K562 (cell line): ENCODE measurements around the gene NCF2. TPM values are rescaled to one million over a fixed set of nuclear protein-coding genes. Genes with fewer than 3 reads are reported as not detected.

Experiments used
- CEBPZ ChIP-seq: fragments of 150-350 bp; IDR thresholded peaks from 2 replicates; pipeline ENCODE4 v1.6.1; 2014; ENCODE audit warnings: low read depth, mild to moderate bottlenecking, low read length, borderline replicate concordance
- FIP1L1 ChIP-seq: fragments of 200-400 bp; formaldehyde crosslinking; IDR thresholded peaks from 2 replicates; pipeline ENCODE4 v1.6.1; 2018; ENCODE audit warnings: mild to moderate bottlenecking, low read depth, low read length; ENCODE audit not compliant: poor library complexity, severe bottlenecking
- SREBF1 ChIP-seq: fragments of 150-350 bp; IDR thresholded peaks from 2 replicates; pipeline ENCODE4 v1.6.1; 2014; ENCODE audit warnings: antibody characterized with exemption, low read depth, low read length, borderline replicate concordance
- polyA plus RNA-seq, 8 experiments: library from polyadenylated mRNA; depleted of rRNA in 4 of 8; stranded (reverse) in 5 of 8; unstranded in 3 of 8; fragments of >200 nt; fragmentation: Nextera tagmentation in 2 of 8; fragmentation: Illumina TruSeq in 1 of 8; extraction: Ambion mirVana in 2 of 8; extraction: Trizol in 1 of 8; gene quantifications; 2 replicates each; pipeline versions ENCODE4 v1.2.1 to v1.2.3, GENCODE V29; 2011 to 2014; ENCODE audit warnings: inconsistent platforms in 1 of 8, missing spikeins in 1 of 8
- total RNA-seq, 7 experiments: library from RNA; depleted of rRNA in 6 of 7; stranded (reverse); fragments of >200 nt in 6 of 7; fragmentation: Illumina TruSeq in 2 of 7; extraction: Trizol in 2 of 7; gene quantifications; 2 replicates each; pipeline versions ENCODE4 v1.2.1 to v1.2.3, GENCODE V29; 2011 to 2021; ENCODE audit warnings: low replicate concordance in 1 of 7
- TF ChIP-seq, protein P1 (sequence below), 2 experiments: fragments of 450-650 bp; formaldehyde crosslinking in 1 of 2; IDR thresholded peaks; 2 replicates each; pipeline versions ENCODE4 v1.4.0 to v1.6.1; 2014 to 2020; ENCODE audit warnings: mild to moderate bottlenecking in 2 of 2, borderline replicate concordance in 1 of 2, low read depth in 1 of 2
- TF ChIP-seq, protein P2 (sequence below): fragments of 450-650 bp; formaldehyde crosslinking; IDR thresholded peaks from 2 replicates; pipeline ENCODE4 v1.4.0; 2020; ENCODE audit warnings: mild to moderate bottlenecking, moderate library complexity

NCF2 gene
- total and polyA plus RNA-seq, 9 of the 15 experiments (the other 6 are each of a cell fraction or from before 2014, with no cell fraction given) = 0.07 to 0.54 (median 0.16) TPM; not detected in 3

GRCh38 chr1:183622884-183623785, 32.9 kb upstream of the NCF2 start (continued):
- no peak for TF ChIP-seq CEBPZ
- TF ChIP-seq SREBF1 = no peak
- TF ChIP-seq, protein P1, sequence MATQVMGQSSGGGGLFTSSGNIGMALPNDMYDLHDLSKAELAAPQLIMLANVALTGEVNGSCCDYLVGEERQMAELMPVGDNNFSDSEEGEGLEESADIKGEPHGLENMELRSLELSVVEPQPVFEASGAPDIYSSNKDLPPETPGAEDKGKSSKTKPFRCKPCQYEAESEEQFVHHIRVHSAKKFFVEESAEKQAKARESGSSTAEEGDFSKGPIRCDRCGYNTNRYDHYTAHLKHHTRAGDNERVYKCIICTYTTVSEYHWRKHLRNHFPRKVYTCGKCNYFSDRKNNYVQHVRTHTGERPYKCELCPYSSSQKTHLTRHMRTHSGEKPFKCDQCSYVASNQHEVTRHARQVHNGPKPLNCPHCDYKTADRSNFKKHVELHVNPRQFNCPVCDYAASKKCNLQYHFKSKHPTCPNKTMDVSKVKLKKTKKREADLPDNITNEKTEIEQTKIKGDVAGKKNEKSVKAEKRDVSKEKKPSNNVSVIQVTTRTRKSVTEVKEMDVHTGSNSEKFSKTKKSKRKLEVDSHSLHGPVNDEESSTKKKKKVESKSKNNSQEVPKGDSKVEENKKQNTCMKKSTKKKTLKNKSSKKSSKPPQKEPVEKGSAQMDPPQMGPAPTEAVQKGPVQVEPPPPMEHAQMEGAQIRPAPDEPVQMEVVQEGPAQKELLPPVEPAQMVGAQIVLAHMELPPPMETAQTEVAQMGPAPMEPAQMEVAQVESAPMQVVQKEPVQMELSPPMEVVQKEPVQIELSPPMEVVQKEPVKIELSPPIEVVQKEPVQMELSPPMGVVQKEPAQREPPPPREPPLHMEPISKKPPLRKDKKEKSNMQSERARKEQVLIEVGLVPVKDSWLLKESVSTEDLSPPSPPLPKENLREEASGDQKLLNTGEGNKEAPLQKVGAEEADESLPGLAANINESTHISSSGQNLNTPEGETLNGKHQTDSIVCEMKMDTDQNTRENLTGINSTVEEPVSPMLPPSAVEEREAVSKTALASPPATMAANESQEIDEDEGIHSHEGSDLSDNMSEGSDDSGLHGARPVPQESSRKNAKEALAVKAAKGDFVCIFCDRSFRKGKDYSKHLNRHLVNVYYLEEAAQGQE (IDR thresholded peaks at IDR 0.05; ENCODE audit: borderline replicate concordance) = peak; percentile 82
- TF ChIP-seq, protein P1 (CRISPR knock-in tag; IDR thresholded peaks at IDR 0.05; ENCODE audit: low read depth) = no peak
- TF ChIP-seq, protein P2, sequence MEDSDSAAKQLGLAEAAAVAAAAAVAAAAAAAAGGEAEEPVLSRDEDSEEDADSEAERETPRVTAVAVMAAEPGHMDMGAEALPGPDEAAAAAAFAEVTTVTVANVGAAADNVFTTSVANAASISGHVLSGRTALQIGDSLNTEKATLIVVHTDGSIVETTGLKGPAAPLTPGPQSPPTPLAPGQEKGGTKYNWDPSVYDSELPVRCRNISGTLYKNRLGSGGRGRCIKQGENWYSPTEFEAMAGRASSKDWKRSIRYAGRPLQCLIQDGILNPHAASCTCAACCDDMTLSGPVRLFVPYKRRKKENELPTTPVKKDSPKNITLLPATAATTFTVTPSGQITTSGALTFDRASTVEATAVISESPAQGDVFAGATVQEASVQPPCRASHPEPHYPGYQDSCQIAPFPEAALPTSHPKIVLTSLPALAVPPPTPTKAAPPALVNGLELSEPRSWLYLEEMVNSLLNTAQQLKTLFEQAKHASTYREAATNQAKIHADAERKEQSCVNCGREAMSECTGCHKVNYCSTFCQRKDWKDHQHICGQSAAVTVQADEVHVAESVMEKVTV = peak; percentile 63
- no peak for TF ChIP-seq FIP1L1
- TF ChIP-seq, all 486 proteins: peak for 13
